OCI-LY1 (cell line): ENCODE measurements around the gene SPTLC3.

Experiments used
- H2AFZ ChIP-seq: fragments of 200-600 bp; sonication (generic), shearing (Covaris generic); 2 replicates; pipeline ENCODE4 v1.6.0; 2014; ENCODE audit warnings: antibody characterized with exemption, mild to moderate bottlenecking, low read length
- H3F3A ChIP-seq: fragments of 200-600 bp; sonication (generic), shearing (Covaris generic); 2 replicates; pipeline ENCODE4 v1.6.0; 2014; ENCODE audit warnings: mild to moderate bottlenecking, antibody characterized with exemption, low read length, moderate library complexity; ENCODE audit not compliant: insufficient read depth
- H3K27ac ChIP-seq: fragments of 200-600 bp; sonication (generic); 2 replicates; pipeline ENCODE4 v1.5.1; 2014; ENCODE audit warnings: low read length, mixed run types, mild to moderate bottlenecking, low read depth; ENCODE audit not compliant: poor library complexity, severe bottlenecking
- H3K27me3 ChIP-seq: fragments of 200-600 bp; sonication (generic); 2 replicates; pipeline ENCODE4 v1.6.0; 2014; ENCODE audit warnings: antibody characterized with exemption, mild to moderate bottlenecking, low read length, moderate library complexity; ENCODE audit not compliant: insufficient read depth
- H3K36me3 ChIP-seq: fragments of 200-600 bp; sonication (generic); 2 replicates; pipeline ENCODE4 v1.6.1; 2014; ENCODE audit warnings: mild to moderate bottlenecking, antibody characterized with exemption, low read length, moderate library complexity, mixed read lengths; ENCODE audit not compliant: insufficient read depth
- H3K4me1 ChIP-seq: fragments of 200-600 bp; sonication (generic); 2 replicates; pipeline ENCODE4 v1.5.1; 2014; ENCODE audit warnings: mild to moderate bottlenecking, low read length, moderate library complexity; ENCODE audit not compliant: insufficient read depth, severe bottlenecking
- H3K4me2 ChIP-seq: fragments of 200-600 bp; sonication (generic), shearing (Covaris generic); 2 replicates; pipeline ENCODE4 v1.6.1; 2014; ENCODE audit warnings: low read length
- H3K4me3 ChIP-seq: fragments of 200-600 bp; sonication (generic); 2 replicates; pipeline ENCODE4 v1.5.1; 2014; ENCODE audit warnings: low read length, low read depth, mild to moderate bottlenecking, mixed read lengths; ENCODE audit not compliant: poor library complexity, severe bottlenecking
- H3K79me2 ChIP-seq: fragments of 200-600 bp; shearing (Covaris generic); 2 replicates; pipeline ENCODE4 v1.6.1; 2016; ENCODE audit warnings: mixed run types, low read length, mixed read lengths; ENCODE audit not compliant: insufficient read depth
- H3K9ac ChIP-seq: fragments of 200-600 bp; sonication (generic), shearing (Covaris generic); 2 replicates; pipeline ENCODE4 v1.6.1; 2014; ENCODE audit warnings: mild to moderate bottlenecking, low read length, mixed read lengths
- H3K9me2 ChIP-seq: fragments of 200-600 bp; sonication (generic), shearing (Covaris generic); 2 replicates; pipeline ENCODE4 v1.6.1; 2014; ENCODE audit warnings: low read depth, mild to moderate bottlenecking, low read length, mixed read lengths
- H3K9me3 ChIP-seq: fragments of 200-600 bp; shearing (Covaris generic); 2 replicates; pipeline ENCODE4 v1.6.1; 2014; ENCODE audit warnings: low read length, mixed read lengths
- H4K20me1 ChIP-seq: fragments of 200-600 bp; sonication (generic), shearing (Covaris generic); 2 replicates; pipeline ENCODE4 v1.6.0; 2016; ENCODE audit warnings: mild to moderate bottlenecking, low read length; ENCODE audit not compliant: insufficient read depth
- CTCF ChIP-seq: fragments of 200-600 bp; sonication (generic), shearing (Covaris generic); IDR thresholded peaks from 2 replicates; pipeline ENCODE4 v1.5.1; 2017; ENCODE audit warnings: mild to moderate bottlenecking, antibody characterized with exemption, low read length, moderate library complexity, mixed read lengths
- EZH2 ChIP-seq: fragments of 200-600 bp; sonication (generic), shearing (Covaris generic); IDR thresholded peaks from 2 replicates; pipeline ENCODE4 v1.8.0; 2017; ENCODE audit warnings: borderline replicate concordance, mixed run types, mild to moderate bottlenecking, antibody characterized with exemption, low read length, moderate library complexity, mixed read lengths

The SPTLC3 gene

GRCh38 chr20:13029687-13030375 lies 21.1 kb downstream of the SPTLC3 start:
- no peak overlapping the region for H3K4me3 ChIP-seq
- H3K9me2 ChIP-seq: no peaks in the 10 kb centered on the region
- no peaks in the 10 kb centered on the region for H3K9me3 ChIP-seq
- H3K36me3 ChIP-seq: no peaks in the 10 kb centered on the region
- H3K9ac ChIP-seq: no peak overlapping the region
- H3K4me2 ChIP-seq: no peak overlapping the region
- no peak for TF ChIP-seq EZH2
- no peak for TF ChIP-seq CTCF
- H3K4me1 ChIP-seq: no peaks in the 10 kb centered on the region
- H3F3A ChIP-seq: no peaks in the 10 kb centered on the region
- no peaks in the 10 kb centered on the region for H4K20me1 ChIP-seq
- H3K27me3 ChIP-seq: no peaks in the 10 kb centered on the region
- no peaks in the 10 kb centered on the region for H3K79me2 ChIP-seq
- H3K27ac ChIP-seq: no peak overlapping the region
- H2AFZ ChIP-seq: no peak overlapping the region

GRCh38 chr20:13031751-13032150 lies 23.0 kb downstream of the SPTLC3 start:
- no peaks in the 10 kb centered on the region for H4K20me1 ChIP-seq
- TF ChIP-seq EZH2 (no peak), CTCF (no peak)
- no peaks in the 10 kb centered on the region for H3K4me1 ChIP-seq
- H3K36me3 ChIP-seq: no peaks in the 10 kb centered on the region
- no peak overlapping the region for H3K4me3 ChIP-seq
- no peak overlapping the region for H3K27ac ChIP-seq
- no peaks in the 10 kb centered on the region for H3K27me3 ChIP-seq
- H3K4me2 ChIP-seq: no peak overlapping the region
- H3K9me2 ChIP-seq: no peaks in the 10 kb centered on the region
- H3K9me3 ChIP-seq: no peaks in the 10 kb centered on the region
- H3F3A ChIP-seq: no peaks in the 10 kb centered on the region
- no peak overlapping the region for H2AFZ ChIP-seq
- no peaks in the 10 kb centered on the region for H3K79me2 ChIP-seq
- H3K9ac ChIP-seq: no peak overlapping the region

GRCh38 chr20:13034115-13034514 lies 25.3 kb downstream of the SPTLC3 start:
- H4K20me1 ChIP-seq: no peaks in the 10 kb centered on the region
- H3K27me3 ChIP-seq: no peaks in the 10 kb centered on the region
- H3K36me3 ChIP-seq: no peaks in the 10 kb centered on the region
- no peak overlapping the region for H3K4me3 ChIP-seq
- no peaks in the 10 kb centered on the region for H3K9me2 ChIP-seq
- H3K4me1 ChIP-seq: no peaks in the 10 kb centered on the region
- H3K27ac ChIP-seq: no peak overlapping the region
- no peaks in the 10 kb centered on the region for H3F3A ChIP-seq
- H3K9me3 ChIP-seq: no peaks in the 10 kb centered on the region
- TF ChIP-seq CTCF (no peak), EZH2 (no peak)
- H3K9ac ChIP-seq: no peak overlapping the region
- no peak overlapping the region for H3K4me2 ChIP-seq
- no peaks in the 10 kb centered on the region for H3K79me2 ChIP-seq
- H2AFZ ChIP-seq: no peak overlapping the region
